ENCODE results near the gene MCTP1.

DNA sequence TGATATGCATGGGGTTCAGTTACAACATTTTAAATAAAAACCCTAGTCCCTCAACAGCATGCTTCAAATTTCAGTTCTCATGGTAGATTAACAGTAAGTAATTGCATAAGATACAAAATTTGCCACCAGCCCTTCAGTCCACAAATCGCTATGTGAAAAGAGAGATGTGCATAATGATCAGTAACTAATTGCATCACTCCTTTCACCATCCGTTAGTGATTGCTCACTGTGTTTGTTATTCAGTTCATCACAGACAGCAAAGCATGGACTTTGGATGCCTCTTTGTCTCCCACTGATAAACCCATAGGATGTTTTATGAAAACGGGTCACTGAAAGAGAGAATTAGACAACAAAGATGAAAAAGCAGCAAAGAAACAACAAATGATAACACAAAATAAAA lies 103.2 kb downstream of the MCTP1 start:
- TF ChIP-seq ZFP3 (CRISPR knock-in tag; IDR thresholded peaks at IDR 0.05) (no peak), ZFP30 (CRISPR knock-in tag; IDR thresholded peaks at IDR 0.05) (no peak)

All from SK-N-SH treated with all-trans-retinoic acid at 6 μM for 48 hours (cell line).